HEK293 (cell line): ENCODE measurements around the gene POLR2C.
A peak's percentile ranks its signal among the peaks of the same experiment; 100 is the strongest.

ENCODE experiments used
- CTCF ChIA-PET: fragments of 350-600 bp; formaldehyde crosslinking; extraction: SDS; loops from one replicate; lab custom pipeline; 2021; ENCODE audit warnings: antibody characterized with exemption; lab: Yijun Ruan, JAX
- POLR2A ChIA-PET: fragments of 300-600 bp; formaldehyde crosslinking; extraction: SDS; loops from one replicate; lab custom pipeline; 2020; ENCODE audit warnings: antibody characterized with exemption, inconsistent platforms; lab: Yijun Ruan, JAX
- H3K27ac ChIP-seq: fragments of 200-500 bp; sonication (Bioruptor generic); 2 replicates; pipeline ENCODE4 v1.5.1; 2014; ENCODE audit warnings: low read depth, low read length, control low read depth, inconsistent platforms; ENCODE audit errors: extremely low read depth
- H3K36me3 ChIP-seq, 2 experiments: fragments of 200-500 bp in 1 of 2; sonication (Bioruptor generic) in 1 of 2; 1 replicate in 1 of 2; 2 replicates in 1 of 2; pipeline ENCODE4 v1.5.1; 2014 to 2017; ENCODE audit warnings: inconsistent platforms in 2 of 2, low read length in 2 of 2; ENCODE audit not compliant: control insufficient read depth in 2 of 2, insufficient read depth in 1 of 2
- H3K4me1 ChIP-seq: fragments of 200-500 bp; sonication (Bioruptor generic); 2 replicates; pipeline ENCODE4 v1.5.1; 2014; ENCODE audit warnings: mild to moderate bottlenecking, low read length, inconsistent platforms; ENCODE audit not compliant: control insufficient read depth, insufficient read depth
- H3K4me3 ChIP-seq: 2 replicates; pipeline ENCODE4 v1.5.1; 2011; ENCODE audit warnings: low read depth, mild to moderate bottlenecking, control low read depth, low read length, moderate library complexity
- H3K9me3 ChIP-seq: fragments of 200-500 bp; sonication (Bioruptor generic); 2 replicates; pipeline ENCODE4 v1.5.1; 2014; ENCODE audit warnings: low read depth, low read length, inconsistent platforms; ENCODE audit not compliant: control insufficient read depth, insufficient read depth
- ATF2 ChIP-seq: fragments of 450-650 bp; formaldehyde crosslinking; IDR thresholded peaks from 2 replicates; pipeline ENCODE4 v1.5.1; 2016; ENCODE audit warnings: missing biosample characterization, missing genetic modification characterization, low read depth
- BCL11A ChIP-seq: fragments of 450-650 bp; formaldehyde crosslinking; IDR thresholded peaks from 2 replicates; pipeline ENCODE4 v1.5.1; 2016; ENCODE audit warnings: low read depth, missing biosample characterization, missing genetic modification characterization
- GLI4 ChIP-seq: fragments of 450-650 bp; formaldehyde crosslinking; IDR thresholded peaks from 2 replicates; pipeline ENCODE4 v1.5.1; 2016; ENCODE audit warnings: missing biosample characterization, missing genetic modification characterization
- IKZF3 ChIP-seq: fragments of 450-650 bp; IDR thresholded peaks from 2 replicates; pipeline ENCODE4 v1.5.0; 2018; ENCODE audit warnings: missing biosample characterization, mild to moderate bottlenecking, missing genetic modification characterization, moderate library complexity
- ZBTB44 ChIP-seq: fragments of 450-650 bp; IDR thresholded peaks from 2 replicates; pipeline ENCODE4 v1.5.1; 2018; ENCODE audit warnings: missing biosample characterization, mild to moderate bottlenecking, missing genetic modification characterization
- ZNF148 ChIP-seq: fragments of 450-650 bp; formaldehyde crosslinking; IDR thresholded peaks from 2 replicates; pipeline ENCODE4 v1.5.0; 2017; ENCODE audit warnings: missing biosample characterization, missing genetic modification characterization, borderline replicate concordance
- ZNF623 ChIP-seq: fragments of 450-650 bp; formaldehyde crosslinking; IDR thresholded peaks from 2 replicates; pipeline ENCODE4 v1.5.1; 2016; ENCODE audit warnings: missing biosample characterization, missing genetic modification characterization
- ZNF664 ChIP-seq: fragments of 450-650 bp; formaldehyde crosslinking; IDR thresholded peaks from 2 replicates; pipeline ENCODE4 v1.5.1; 2016; ENCODE audit warnings: missing biosample characterization, missing genetic modification characterization

POLR2C gene

GRCh38 chr16:57517397-57518367, 55.2 kb downstream of the POLR2C start:
- TF ChIP-seq ZNF664 (tag by site-specific recombination) (peak; percentile 76), ZNF148 (no peak)
- Histone ChIP-seq H3K9me3 (no peaks in the 10 kb centered on the region), H3K4me1 (peaks cover 2% of the 10 kb centered on the region; the same call in 1 of the 2 replicates), H3K4me3 (no peak overlapping the region), H3K36me3 (peaks cover 0 to 14% of the 10 kb centered on the region in 2 experiments; a peak in 1 of 3 replicates), H3K27ac (no peak overlapping the region)
- POLR2A ChIA-PET = interaction anchor here (0.6 to 1.4 kb wide), 2 partner anchors 51 to 56 kb away, joined by 3 to 4 read pairs; no protein-coding TSS in a partner anchor
- CTCF ChIA-PET = interaction anchor here (0.6 to 5.2 kb wide), 9 partner anchors 8 to 895 kb away, joined by 3 to 86 read pairs (median 7); partner anchors contain the start of gene POLR2C

- CTCF ChIA-PET = interaction anchor here (0.6 to 5.2 kb wide), 16 partner anchors 9 to 895 kb away, joined by 3 to 86 read pairs (median 7); partner anchors contain the start of genes CIAPIN1, COQ9 and POLR2C
- no peak overlapping the region for H3K4me3 ChIP-seq
- H3K4me1 ChIP-seq = no peaks in the 10 kb centered on the region
- POLR2A ChIA-PET = interaction anchor here (1.4 kb wide), 1 partner anchor 56 kb away, joined by 3 read pairs; no protein-coding TSS in a partner anchor
- no peak overlapping the region for H3K27ac ChIP-seq
- H3K36me3 ChIP-seq = peaks cover 0 to 13% of the 10 kb centered on the region in 2 experiments; a peak in 1 of 3 replicates
- TF ChIP-seq ZBTB44 (tag by site-specific recombination) (no peak), IKZF3 (tag by site-specific recombination) (no peak), GLI4 (tag by site-specific recombination) (no peak), ATF2 (tag by site-specific recombination) (no peak)
- H3K9me3 ChIP-seq = no peaks in the 10 kb centered on the region
Measured at GRCh38 chr16:57518520-57518919, 56.0 kb downstream of the POLR2C start.

- Histone ChIP-seq H3K9me3 (no peaks in the 10 kb centered on the region), H3K36me3 (peaks cover 0 to 13% of the 10 kb centered on the region in 2 experiments; a peak in 1 of 3 replicates), H3K27ac (no peak overlapping the region), H3K4me3 (no peak overlapping the region), H3K4me1 (no peaks in the 10 kb centered on the region)
- ChIA-PET POLR2A (interaction anchor here (1.4 to 2.4 kb wide), 2 partner anchors 57 kb away, joined by 3 to 10 read pairs; partner anchors contain the start of gene POLR2C), CTCF (interaction anchor here (0.7 to 5.2 kb wide), 16 partner anchors 9 to 403 kb away, joined by 3 to 86 read pairs (median 7); partner anchors contain the start of genes CIAPIN1, COQ9 and POLR2C)
- TF ChIP-seq BCL11A (tag by site-specific recombination) (no peak), ZNF623 (tag by site-specific recombination) (peak; percentile 93)
Measured at GRCh38 chr16:57518922-57519321, 56.4 kb downstream of the POLR2C start.
